ENCODE data around the gene GREB1. TPM values are rescaled to one million over a fixed set of nuclear protein-coding genes. Genes with fewer than 3 reads are reported as not detected.

The GREB1 gene
- total and polyA plus RNA-seq, 2 of the 13 experiments (the other 11 are each of a cell fraction or from before 2014, with no cell fraction given): 31.3 to 61.2 TPM

- no TSS peak for BruUV-seq (replicated peaks)
- H3K36me3 ChIP-seq (replicated peaks in 1 of 2; ENCODE audit: control insufficient read depth in 1 of 2, insufficient read depth in 2 of 2, low read length in 2 of 2): peaks cover 57 to 89% of the 10 kb centered on the region in 2 experiments
- peak; percentile 2; the same call in 2 of the 3 replicates for ATAC-seq
- WGBS (ENCODE audit: low lambda C conversion rate): 97% methylated on average over 53 of the region's 53 CpGs
- no peaks in the 10 kb centered on the region for H3K27me3 ChIP-seq (ENCODE audit: control insufficient read depth in 1 of 2, insufficient read depth in 2 of 2, low read length in 2 of 2)
- in situ Hi-C loops (cut with HindIII; ENCODE audit: extremely low pct_ligation_motif_present, low pct_unique_long_range_greater_than_20kb): no loop called here
- CTCF ChIA-PET (ENCODE audit: low intra/inter-chr PET ratio, low total read pairs): no interaction called here
- peaks cover 3% of the 10 kb centered on the region; the same call in 1 of the 2 replicates for H4K20me1 ChIP-seq (ENCODE audit: insufficient read depth, low read length)
- peak; percentile 25 for DNase-seq (ENCODE audit: low spot score)
- no peak overlapping the region for H3K4me2 ChIP-seq (ENCODE audit: low read depth, low read length)
- no peak overlapping the region for H3K9ac ChIP-seq (ENCODE audit: insufficient read depth, low read depth, low read length)
- H3K27ac ChIP-seq (ENCODE audit: extremely low read length, insufficient read depth, low read length): peak overlapping the region; percentile 0
- POLR2A ChIA-PET: no interaction called here
- peak; percentile 42 for FAIRE-seq
- no peaks in the 10 kb centered on the region for H3K79me2 ChIP-seq (ENCODE audit: insufficient read depth, low read length)
- H3K4me1 ChIP-seq (ENCODE audit: insufficient read depth, low read length): peaks cover 12% of the 10 kb centered on the region
- intact Hi-C loops (cut with micrococcal nuclease; ENCODE audit: unreplicated experiment): no loop called here
- no peak overlapping the region for H3K4me3 ChIP-seq (replicated peaks in 1 of 3; ENCODE audit: insufficient read depth in 1 of 3, low read depth in 2 of 3, low read length in 3 of 3)
- no peak overlapping the region for H2AFZ ChIP-seq (ENCODE audit: low read length)
- H3K9me3 ChIP-seq (ENCODE audit: low read length): no peaks in the 10 kb centered on the region
- peak; percentile 23; the same call in 1 of the 2 replicates for TF ChIP-seq MAX (IDR thresholded peaks at IDR 0.05)
- no peak for TF ChIP-seq SOX13 (IDR thresholded peaks at IDR 0.05)
- TF ChIP-seq SOX13 (CRISPR knock-in tag; conservative IDR thresholded peaks at IDR 0.05 in 1 of 2, IDR thresholded peaks at IDR 0.05 in 1 of 2): peak in 1 of 2 experiments; percentile 64; a peak in 1 of 4 replicates
- no peak for TF ChIP-seq ZNF768 (CRISPR knock-in tag; IDR thresholded peaks at IDR 0.05)
- no peak for TF ChIP-seq ZBTB46 (CRISPR knock-in tag; IDR thresholded peaks at IDR 0.05; ENCODE audit: borderline replicate concordance)
- 0 out of 2 replicates have a peak, but pooled peaks have one; percentile 42 for TF ChIP-seq SP4 (CRISPR knock-in tag; IDR thresholded peaks at IDR 0.05)
- peak; percentile 30; the same call in 1 of the 2 replicates for TF ChIP-seq ZNF687 (CRISPR knock-in tag; IDR thresholded peaks at IDR 0.05)
- 0 out of 2 replicates have a peak, but pooled peaks have one; percentile 24 for TF ChIP-seq ZSCAN21 (CRISPR knock-in tag; IDR thresholded peaks at IDR 0.05; ENCODE audit: borderline replicate concordance)
- TF ChIP-seq NBN (conservative IDR thresholded peaks at IDR 0.05): no peak
- TF ChIP-seq MTA1 (CRISPR knock-in tag; IDR thresholded peaks at IDR 0.05; ENCODE audit: borderline replicate concordance): 0 out of 2 replicates have a peak, but pooled peaks have one; percentile 58
- TF ChIP-seq NR2F6 (IDR thresholded peaks at IDR 0.05): peak; percentile 27; the same call in 1 of the 2 replicates
- 0 out of 2 replicates have a peak, but pooled peaks have one; percentile 39 for TF ChIP-seq NR2F6 (CRISPR knock-in tag; IDR thresholded peaks at IDR 0.05)
- no peak for TF ChIP-seq RELA (CRISPR knock-in tag; IDR thresholded peaks at IDR 0.05)
- peak; percentile 22; the same call in 1 of the 2 replicates for TF ChIP-seq SOX5 (CRISPR knock-in tag; IDR thresholded peaks at IDR 0.05; ENCODE audit: borderline replicate concordance)
- TF ChIP-seq MXD4 (CRISPR knock-in tag; IDR thresholded peaks at IDR 0.05): no peak
- TF ChIP-seq CSRNP1 (CRISPR knock-in tag; IDR thresholded peaks at IDR 0.05): no peak
Measured at GRCh38 chr2:11592671-11593574, 59.1 kb downstream of the GREB1 start.

Data from HepG2 (cell line).